Ishikawa (cell line): ENCODE data around the gene TGFB1.

Experiments
- CEBPB ChIP-seq: IDR thresholded peaks from 2 replicates; pipeline ENCODE4 v1.6.1; 2012
- EGR1 ChIP-seq: IDR thresholded peaks from 2 replicates; pipeline ENCODE4 v1.6.1; 2012
- FOXM1 ChIP-seq: IDR thresholded peaks from 2 replicates; pipeline ENCODE4 v1.6.1; 2012; ENCODE audit warnings: low read depth, borderline replicate concordance
- MAX ChIP-seq: IDR thresholded peaks from 2 replicates; pipeline ENCODE4 v1.6.1; 2012
- RAD21 ChIP-seq: IDR thresholded peaks from 2 replicates; pipeline ENCODE4 v1.6.1; 2012; ENCODE audit warnings: low read depth
- REST ChIP-seq: IDR thresholded peaks from 2 replicates; pipeline ENCODE4 v1.6.1; 2012; ENCODE audit warnings: low read depth, mild to moderate bottlenecking
- TAF1 ChIP-seq: IDR thresholded peaks from 2 replicates; pipeline ENCODE4 v1.6.1; 2012; ENCODE audit warnings: low read depth, mild to moderate bottlenecking
- TEAD4 ChIP-seq: IDR thresholded peaks from 2 replicates; pipeline ENCODE4 v1.6.1; 2012
- YY1 ChIP-seq: IDR thresholded peaks from 2 replicates; pipeline ENCODE4 v1.6.1; 2012; ENCODE audit warnings: low read depth

GRCh38 chr19:41373993-41374392 lies 20.3 kb upstream of the TGFB1 start:
- TF ChIP-seq YY1 (no peak), MAX (peak; percentile 51), EGR1 (no peak), TAF1 (no peak), RAD21 (peak; percentile 15; the same call in 1 of the 2 replicates), FOXM1 (no peak), REST (no peak), CEBPB (no peak), TEAD4 (peak; percentile 59; the same call in 1 of the 2 replicates)
